Mammary epithelial cell (primary cell): ENCODE results near the gene B3GNT8.

Experiments used
- CTCF ChIP-seq, 2 donors: IDR thresholded peaks in 1 of 2; conservative IDR thresholded peaks in 1 of 2; 2 replicates each; pipeline ENCODE4 v1.5.1; 2011 to 2012; ENCODE audit warnings: inconsistent platforms in 2 of 2, low read length in 2 of 2, mild to moderate bottlenecking in 2 of 2, control low read depth in 1 of 2, low read depth in 1 of 2; ENCODE audit not compliant: insufficient read depth in 1 of 2; ENCODE audit errors: extremely low read depth in 1 of 2
- EZH2 ChIP-seq: IDR thresholded peaks from 2 replicates; pipeline ENCODE4 v1.6.1; 2012; ENCODE audit warnings: low read length, inconsistent platforms, borderline replicate concordance

GRCh38 chr19:41407271-41407670, 19.9 kb downstream of the B3GNT8 start:
- TF ChIP-seq CTCF (conservative IDR thresholded peaks at IDR 0.05 in 1 of 2, IDR thresholded peaks at IDR 0.05 in 1 of 2; ENCODE audit: extremely low read depth in 1 of 2, insufficient read depth in 1 of 2, low read depth in 1 of 2, low read length in 2 of 2) (no peak), EZH2 (no peak)
